GM18517 (cell line): Measurements from ENCODE around the gene SMIM35.
A peak's percentile ranks its signal among the peaks of the same experiment; 100 is the strongest.

Source experiments
- ATAC-seq: cut with Tn5 transposase; IDR thresholded peaks from one replicate; pipeline ENCODE4 v1.9.1; 2021; ENCODE audit warnings: mild to moderate bottlenecking, moderate library complexity; ENCODE audit not compliant: unreplicated experiment

The SMIM35 gene

GRCh38 chr11:118046051-118046963 lies 40.5 kb downstream of the SMIM35 start:
- ATAC-seq: no peak

DNA sequence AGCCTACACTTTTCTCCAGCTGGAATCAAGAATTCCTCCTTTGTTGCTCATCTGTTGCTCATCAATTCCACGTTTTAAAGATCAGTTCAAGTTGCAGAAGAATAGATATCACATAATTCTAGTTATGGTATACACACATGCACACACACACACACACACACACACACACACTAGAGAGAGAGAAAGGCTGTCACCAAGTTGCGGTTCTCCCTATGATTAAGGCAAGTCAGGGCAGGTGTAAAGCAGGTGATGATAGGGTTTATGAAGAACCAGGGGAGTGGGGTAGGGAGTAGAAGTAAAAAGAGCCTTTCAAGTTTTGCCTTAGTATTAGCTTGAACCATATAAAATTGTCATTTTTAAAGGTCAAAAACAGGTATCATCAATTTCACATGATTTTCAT lies 41.6 kb downstream of the SMIM35 start:
- no peak for ATAC-seq

DNA sequence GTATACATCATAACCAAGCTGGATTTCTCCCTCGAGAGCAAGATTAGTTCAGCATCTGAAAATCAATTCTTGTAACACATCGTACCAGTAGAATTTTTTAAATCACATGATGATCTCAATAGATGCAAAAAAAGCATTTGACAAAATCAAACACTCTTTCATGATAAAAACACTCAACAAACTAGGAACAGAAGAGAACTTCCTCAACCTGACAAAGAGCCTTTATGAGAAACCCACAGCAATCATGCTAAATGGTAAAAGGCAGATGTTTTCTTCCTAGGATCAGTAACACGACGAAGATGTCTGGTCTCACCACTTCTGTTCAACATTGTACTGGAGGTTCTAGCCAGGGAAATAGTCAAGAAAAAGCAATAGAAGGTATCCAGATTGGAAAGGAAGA lies 44.0 kb downstream of the SMIM35 start:
- no peak for ATAC-seq

- no peak for ATAC-seq
Observed at GRCh38 chr11:118042141-118042540, 44.6 kb downstream of the SMIM35 start.

- no peak for ATAC-seq
Observed at GRCh38 chr11:118033443-118033842, 53.3 kb downstream of the SMIM35 start.

- no peak for ATAC-seq
Observed at GRCh38 chr11:118028626-118029025, 58.1 kb downstream of the SMIM35 start.

DNA sequence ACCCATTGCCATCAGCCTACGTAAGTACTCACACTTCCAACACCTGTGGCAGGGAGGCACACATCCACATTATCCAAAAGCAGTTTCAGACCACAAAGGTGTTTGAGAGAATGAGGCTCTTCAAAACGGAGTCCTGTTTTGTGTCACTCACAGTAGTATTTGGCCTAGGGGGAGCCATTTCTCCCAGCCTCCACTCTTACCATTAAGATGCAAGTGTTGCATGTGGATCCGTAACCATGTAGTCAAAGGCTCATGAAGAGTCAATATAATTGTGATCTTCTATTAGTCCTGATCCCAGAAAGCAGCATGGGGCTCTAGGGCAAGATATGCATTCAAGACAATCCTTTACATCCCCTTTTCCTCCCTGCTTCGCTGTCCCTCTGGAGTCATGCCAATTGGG lies 59.1 kb downstream of the SMIM35 start:
- no peak for ATAC-seq

DNA sequence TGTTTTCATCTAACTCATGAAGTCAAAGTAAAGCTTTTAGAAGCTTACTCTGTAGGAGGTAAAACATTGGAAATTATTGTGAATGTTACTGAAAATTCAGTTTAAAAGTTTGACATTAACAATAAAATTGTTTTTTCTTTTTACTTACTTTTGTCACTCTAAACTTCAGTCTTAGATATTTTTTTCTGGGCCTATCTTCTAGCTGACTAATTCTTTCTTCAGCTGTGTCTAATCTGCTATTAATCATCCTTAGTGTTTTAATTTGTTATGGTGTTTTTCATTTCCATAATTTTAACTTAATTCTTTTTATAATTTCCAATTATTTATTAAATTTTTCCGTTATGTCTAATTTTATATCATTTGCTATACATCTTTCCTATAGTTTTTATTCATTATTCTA lies 65.6 kb downstream of the SMIM35 start:
- no peak for ATAC-seq

DNA sequence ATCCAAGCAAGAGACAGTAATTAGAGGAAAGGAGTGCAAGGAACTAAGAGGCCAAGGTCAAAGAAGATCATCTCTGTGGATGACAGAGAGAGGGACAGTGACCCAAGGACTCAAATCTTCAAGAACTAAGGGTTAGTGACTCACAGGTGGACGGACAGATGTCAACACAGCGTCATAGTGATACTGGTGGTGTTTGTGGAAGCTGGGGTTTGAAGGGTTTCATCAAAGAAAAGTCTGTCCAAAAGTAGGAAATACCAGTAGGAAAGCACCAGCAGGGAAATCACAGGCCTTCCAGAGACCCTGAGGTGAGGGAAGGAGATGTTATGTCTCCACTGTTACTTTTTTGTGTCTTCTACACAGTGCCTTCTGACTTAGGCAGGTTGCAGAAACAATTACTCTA lies 68.4 kb downstream of the SMIM35 start:
- ATAC-seq: no peak

GRCh38 chr11:118017631-118018315 lies 69.0 kb downstream of the SMIM35 start:
- no peak for ATAC-seq

DNA sequence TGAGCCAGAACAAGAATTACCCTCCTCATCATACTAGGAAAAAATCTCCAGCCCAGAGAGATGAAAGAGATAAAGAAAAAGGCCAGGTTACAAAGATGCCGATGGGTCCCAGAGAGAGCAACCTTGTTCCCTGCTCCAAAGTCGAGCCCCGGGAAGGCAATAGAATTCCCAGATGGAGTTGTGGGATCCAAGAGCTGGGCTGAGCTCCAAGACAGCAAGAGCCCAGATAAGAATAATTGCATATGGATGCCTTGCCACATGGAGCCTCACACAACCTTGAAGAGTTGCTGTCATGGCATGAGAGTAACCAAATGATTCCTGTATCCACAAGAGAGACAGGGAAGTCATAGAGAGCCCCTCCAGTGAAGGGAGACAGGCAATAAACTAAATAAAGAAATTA lies 69.7 kb downstream of the SMIM35 start:
- no peak for ATAC-seq

GRCh38 chr11:118016104-118016503 lies 70.7 kb downstream of the SMIM35 start:
- ATAC-seq: no peak

DNA sequence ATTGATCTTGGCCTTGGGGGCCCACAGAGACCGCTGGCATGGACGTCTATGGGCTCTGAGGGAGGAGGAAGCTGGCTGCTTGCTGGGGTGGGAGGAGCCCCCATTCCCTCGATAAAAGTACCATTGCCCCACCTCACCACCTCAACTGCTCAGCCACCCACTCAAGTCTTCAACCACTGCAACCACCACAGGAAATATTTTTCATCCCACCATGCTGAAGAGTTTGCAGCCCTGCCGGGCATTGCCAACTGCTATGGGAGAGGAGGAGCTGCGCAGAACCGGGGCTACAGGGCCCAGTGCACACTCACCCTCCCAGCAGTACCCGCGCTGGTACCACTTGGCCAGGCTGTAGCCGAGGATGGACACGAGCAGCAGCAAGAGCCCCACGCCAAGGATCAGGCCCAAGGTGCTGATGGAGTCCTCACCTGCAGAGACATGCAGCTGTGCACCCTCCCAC lies 71.3 kb downstream of the SMIM35 start:
- ATAC-seq: no peak

- ATAC-seq: no peak
Observed at GRCh38 chr11:118014022-118014421, 72.7 kb downstream of the SMIM35 start.

GRCh38 chr11:118012083-118012669 lies 74.6 kb downstream of the SMIM35 start:
- ATAC-seq: no peak

DNA sequence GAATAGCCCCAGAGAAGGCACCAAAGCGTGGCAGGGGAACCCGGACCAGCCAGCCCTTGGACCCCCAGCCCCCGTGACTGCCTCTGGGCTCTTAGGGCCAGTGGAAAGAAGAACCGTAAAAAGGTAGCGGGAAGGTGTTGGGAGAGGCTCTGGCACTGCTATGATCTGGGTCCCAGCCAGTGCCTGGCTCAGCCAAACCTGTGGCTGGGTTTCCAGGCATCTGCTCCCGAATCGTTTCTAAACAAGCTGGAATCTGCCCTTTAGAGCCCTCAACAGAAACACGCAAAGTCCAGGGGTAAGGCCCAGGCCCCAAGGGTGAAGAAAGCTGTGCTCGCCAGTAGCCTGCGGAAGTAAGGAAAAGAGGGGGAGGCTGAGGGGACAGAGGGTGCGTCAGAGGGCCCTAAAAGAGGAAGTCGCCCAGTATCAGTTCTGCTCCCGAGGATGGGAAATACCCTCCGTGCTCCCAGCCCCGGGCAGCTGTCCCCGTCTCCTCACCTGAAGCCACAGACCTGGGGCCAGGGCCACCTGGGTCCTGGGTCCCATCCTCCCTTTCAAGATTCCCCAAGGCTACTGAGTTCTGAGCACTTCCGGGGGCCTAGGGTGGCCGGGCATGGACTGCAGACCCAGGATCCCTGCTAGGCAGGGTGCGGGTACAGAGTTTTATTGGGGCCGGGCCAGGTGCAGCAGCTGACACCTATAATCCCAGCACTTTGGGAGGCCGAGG lies 75.9 kb downstream of the SMIM35 start:
- ATAC-seq: peak; percentile 69

- no peak for ATAC-seq
Observed at GRCh38 chr11:118009864-118010737, 76.7 kb downstream of the SMIM35 start.

GRCh38 chr11:118008271-118008911 lies 78.4 kb downstream of the SMIM35 start:
- no peak for ATAC-seq

- peak; percentile 39 for ATAC-seq
Observed at GRCh38 chr11:118007563-118008270, 79.0 kb downstream of the SMIM35 start.
